Transverse colon (tissue), 4 donors: Measurements from ENCODE around the gene KAT2A. TPM values are rescaled to one million over a fixed set of nuclear protein-coding genes. Genes with fewer than 3 reads are reported as not detected.

ENCODE experiments used
- DNase-seq: peaks from one replicate; pipeline ENCODE4 v3.0.0-alpha.2; 2019
- H3K27ac ChIP-seq, 4 donors: fragments of 200-600 bp; sonication (generic); 2 replicates each; pipeline ENCODE4 v1.5.1; 2016 to 2018; ENCODE audit warnings: inconsistent platforms in 4 of 4
- H3K27me3 ChIP-seq: fragments of 200-600 bp; sonication (generic); 2 replicates; pipeline ENCODE4 v1.5.1; 2017; ENCODE audit warnings: inconsistent platforms
- H3K36me3 ChIP-seq, 4 donors: fragments of 200-600 bp; sonication (generic); 2 replicates each; pipeline ENCODE4 v1.5.1; 2017 to 2019; ENCODE audit warnings: inconsistent platforms in 4 of 4
- H3K4me1 ChIP-seq, 4 donors: fragments of 200-600 bp; sonication (generic); 2 replicates each; pipeline ENCODE4 v1.5.1; 2017 to 2020; ENCODE audit warnings: inconsistent platforms in 4 of 4
- H3K4me3 ChIP-seq, 4 donors: fragments of 200-600 bp; sonication (generic); 1 replicate in 1 of 4; 2 replicates in 3 of 4; pipeline versions ENCODE4 v1.5.1 to v1.6.1; 2017 to 2019; ENCODE audit warnings: inconsistent platforms in 4 of 4
- H3K9me3 ChIP-seq, 2 donors: fragments of 200-600 bp; sonication (generic); 2 replicates each; pipeline ENCODE4 v1.5.1; 2017 to 2019; ENCODE audit warnings: inconsistent platforms in 2 of 2
- EP300 ChIP-seq: sonication (generic); formaldehyde crosslinking; IDR thresholded peaks from one replicate; pipeline ENCODE4 v1.6.1; 2017; ENCODE audit warnings: antibody characterized with exemption, low read depth
- POLR2A ChIP-seq: fragments of 450-650 bp; IDR thresholded peaks from one replicate; pipeline ENCODE4 v1.6.1; 2016; ENCODE audit warnings: antibody characterized with exemption, mild to moderate bottlenecking, moderate library complexity
- POLR2AphosphoS5 ChIP-seq, 3 donors: sonication (generic); formaldehyde crosslinking; IDR thresholded peaks; one replicate each; pipeline ENCODE4 v1.6.1; 2016; ENCODE audit warnings: antibody characterized with exemption in 3 of 3
- WGBS, 2 donors: methylation state at CpG; one replicate each; pipeline ENCODE4 v1.1.5; 2018; ENCODE audit warnings: low coverage in 1 of 2; 5-methylcytosine and 5-hydroxymethylcytosine counted together
- in situ Hi-C, 4 donors: fragments of 200-750 bp; cut with MboI; loops; one replicate each; pipeline versions ENCODE4 v1.15.0 to v1.15.1; 2017; ENCODE audit warnings: low sequenced_read_pairs in 3 of 4, low pct_ligation_motif_present in 1 of 4, low pct_unique_long_range_greater_than_20kb in 1 of 4
- intact Hi-C: fragments of 100-400 bp; cut with DNase I; formaldehyde crosslinking; loops from one replicate; pipeline ENCODE4 v1.15.1; 2023; ENCODE audit warnings: low total_unique reads
- total RNA-seq, 4 donors: library from RNA; depleted of rRNA; stranded (reverse); fragments of >200 nt; gene quantifications; one replicate each; pipeline ENCODE4 v1.1.0, GENCODE V29; 2016
- TF ChIP-seq, protein P1 (sequence below), 5 experiments: fragments of 200-600 bp in 3 of 5; fragments of 450-650 bp in 2 of 5; sonication (generic) in 3 of 5; IDR thresholded peaks; 1 replicate in 2 of 5; 2 replicates in 3 of 5; pipeline ENCODE4 v1.5.1; 2016 to 2017; ENCODE audit warnings: antibody characterized with exemption in 5 of 5, inconsistent platforms in 3 of 5, mild to moderate bottlenecking in 2 of 5, moderate library complexity in 1 of 5

The KAT2A gene
- total RNA-seq, 4 donors from 2014 or later, result 16.9 to 154 (median 48.9) TPM

- TF ChIP-seq POLR2AphosphoS5 (IDR thresholded peaks at IDR 0.05) (no peak), POLR2A (no peak), EP300 (no peak)
- TF ChIP-seq, protein P1, sequence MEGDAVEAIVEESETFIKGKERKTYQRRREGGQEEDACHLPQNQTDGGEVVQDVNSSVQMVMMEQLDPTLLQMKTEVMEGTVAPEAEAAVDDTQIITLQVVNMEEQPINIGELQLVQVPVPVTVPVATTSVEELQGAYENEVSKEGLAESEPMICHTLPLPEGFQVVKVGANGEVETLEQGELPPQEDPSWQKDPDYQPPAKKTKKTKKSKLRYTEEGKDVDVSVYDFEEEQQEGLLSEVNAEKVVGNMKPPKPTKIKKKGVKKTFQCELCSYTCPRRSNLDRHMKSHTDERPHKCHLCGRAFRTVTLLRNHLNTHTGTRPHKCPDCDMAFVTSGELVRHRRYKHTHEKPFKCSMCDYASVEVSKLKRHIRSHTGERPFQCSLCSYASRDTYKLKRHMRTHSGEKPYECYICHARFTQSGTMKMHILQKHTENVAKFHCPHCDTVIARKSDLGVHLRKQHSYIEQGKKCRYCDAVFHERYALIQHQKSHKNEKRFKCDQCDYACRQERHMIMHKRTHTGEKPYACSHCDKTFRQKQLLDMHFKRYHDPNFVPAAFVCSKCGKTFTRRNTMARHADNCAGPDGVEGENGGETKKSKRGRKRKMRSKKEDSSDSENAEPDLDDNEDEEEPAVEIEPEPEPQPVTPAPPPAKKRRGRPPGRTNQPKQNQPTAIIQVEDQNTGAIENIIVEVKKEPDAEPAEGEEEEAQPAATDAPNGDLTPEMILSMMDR (IDR thresholded peaks at IDR 0.05), result no peak
- H3K4me1 ChIP-seq, result peaks cover 0 to 11% (median 7%) of the 10 kb centered on the region in 4 donors
- in situ Hi-C loops (no loop called here), intact Hi-C loops (loop anchor here (5.0 kb wide), 1 partner anchor 52 kb away; no protein-coding TSS in a partner anchor)
- 71% methylated on average over 2 of the region's 2 CpGs; no CpG with 5 or more reads in 1 of the 2 donors for WGBS, 2 donors
- H3K36me3 ChIP-seq, result no peaks in the 10 kb centered on the region
- H3K4me3 ChIP-seq, result no peak overlapping the region
- H3K27ac ChIP-seq, result no peak overlapping the region
- no peaks in the 10 kb centered on the region for H3K9me3 ChIP-seq
- no peaks in the 10 kb centered on the region for H3K27me3 ChIP-seq
- no peak for DNase-seq
Observed at GRCh38 chr17:42065201-42065600, 56.0 kb downstream of the KAT2A start.

Other genes with a start within 250 kb of the KAT2A start
- gene ACLY, start 202.4 kb downstream of the KAT2A start, total RNA-seq, result 10 to 100 TPM; 39.2 to 69.2 (median 51.9) TPM
- gene ODAD4, start 190.8 kb downstream of the KAT2A start, total RNA-seq, result under 1 TPM in 2 of 4 donors, not detected in 2; 0.32 to 0.55 TPM
- gene CNP, start 154.6 kb downstream of the KAT2A start, total RNA-seq, result 100 to 1,000 TPM in 1 of 4 donors, 10 to 100 TPM in 3; 32.6 to 133 (median 54.2) TPM
- 10 to 100 TPM; 18.1 to 87.5 (median 64.5) TPM for gene DNAJC7, start 103.9 kb downstream of the KAT2A start, total RNA-seq
- 10 to 100 TPM; 20.5 to 52.7 (median 35.0) TPM for gene NKIRAS2, start 101.3 kb downstream of the KAT2A start, total RNA-seq
- 1 to 10 TPM in 2 of 4 donors, under 1 TPM in 1, not detected in 1; 0.37 to 4.1 (median 3.7) TPM for gene C17orf113, start 70.8 kb downstream of the KAT2A start, total RNA-seq
- under 1 TPM in 2 of 4 donors, not detected in 2; 0.27 to 0.48 TPM for gene ZNF385C, start 22.9 kb downstream of the KAT2A start, total RNA-seq
- gene DHX58, start 8.7 kb downstream of the KAT2A start, total RNA-seq, result 10 to 100 TPM in 3 of 4 donors, 1 to 10 TPM in 1; 4.6 to 14.6 (median 12.8) TPM
- under 1 TPM in 1 of 4 donors, not detected in 3; 0.14 TPM for gene HSPB9, start 1.4 kb upstream of the KAT2A start, total RNA-seq
- 100 to 1,000 TPM in 2 of 4 donors, 10 to 100 TPM in 2; 40.8 to 172 (median 112) TPM for gene RAB5C, start 33.6 kb upstream of the KAT2A start, total RNA-seq
- gene KCNH4, start 59.8 kb upstream of the KAT2A start, total RNA-seq, result not detected
- not detected for gene HCRT, start 64.1 kb upstream of the KAT2A start, total RNA-seq
- gene GHDC, start 73.1 kb upstream of the KAT2A start, total RNA-seq, result 10 to 100 TPM; 10.8 to 34.6 (median 32.2) TPM
- gene STAT5B, start 155.0 kb upstream of the KAT2A start, total RNA-seq, result 100 to 1,000 TPM in 2 of 4 donors, 10 to 100 TPM in 2; 51.3 to 151 (median 79.1) TPM
- 10 to 100 TPM; 36.2 to 93.7 (median 50.3) TPM for gene STAT5A, start 167.1 kb upstream of the KAT2A start, total RNA-seq